MM.1S (cell line): ENCODE measurements around the gene E2F2.

ENCODE experiments used
- EZH2 ChIP-seq: fragments of 300-600 bp; sonication (generic); optimal IDR thresholded peaks from 2 replicates; pipeline ENCODE3; 2017; ENCODE audit warnings: low read depth, mild to moderate bottlenecking, antibody characterized with exemption, low read length, mixed read lengths
- TF ChIP-seq, protein P1 (sequence below): fragments of 300-600 bp; sonication (generic); IDR thresholded peaks from 2 replicates; pipeline ENCODE4 v1.5.1; 2016; ENCODE audit warnings: antibody characterized with exemption, low read length, mixed read lengths

DNA sequence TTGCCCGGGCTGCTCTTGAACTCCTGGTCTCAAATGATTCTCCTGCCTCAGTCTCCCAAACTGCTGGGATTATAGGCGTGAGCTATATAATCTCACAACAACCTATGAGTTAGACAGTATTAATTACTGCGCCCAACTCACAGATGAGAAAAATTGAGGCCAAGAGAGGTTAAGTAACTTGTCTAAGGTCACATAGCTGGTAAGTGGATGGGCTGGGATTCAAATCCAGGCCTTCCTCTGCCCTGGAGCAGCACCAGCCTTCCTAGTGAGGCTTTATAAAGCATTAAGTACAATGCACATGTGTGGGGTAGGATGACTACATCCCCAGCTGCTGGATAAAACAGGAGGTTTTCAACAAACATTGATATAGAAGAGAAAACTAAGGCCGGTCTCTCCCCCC lies 15.1 kb downstream of the E2F2 start:
- TF ChIP-seq, protein P1, sequence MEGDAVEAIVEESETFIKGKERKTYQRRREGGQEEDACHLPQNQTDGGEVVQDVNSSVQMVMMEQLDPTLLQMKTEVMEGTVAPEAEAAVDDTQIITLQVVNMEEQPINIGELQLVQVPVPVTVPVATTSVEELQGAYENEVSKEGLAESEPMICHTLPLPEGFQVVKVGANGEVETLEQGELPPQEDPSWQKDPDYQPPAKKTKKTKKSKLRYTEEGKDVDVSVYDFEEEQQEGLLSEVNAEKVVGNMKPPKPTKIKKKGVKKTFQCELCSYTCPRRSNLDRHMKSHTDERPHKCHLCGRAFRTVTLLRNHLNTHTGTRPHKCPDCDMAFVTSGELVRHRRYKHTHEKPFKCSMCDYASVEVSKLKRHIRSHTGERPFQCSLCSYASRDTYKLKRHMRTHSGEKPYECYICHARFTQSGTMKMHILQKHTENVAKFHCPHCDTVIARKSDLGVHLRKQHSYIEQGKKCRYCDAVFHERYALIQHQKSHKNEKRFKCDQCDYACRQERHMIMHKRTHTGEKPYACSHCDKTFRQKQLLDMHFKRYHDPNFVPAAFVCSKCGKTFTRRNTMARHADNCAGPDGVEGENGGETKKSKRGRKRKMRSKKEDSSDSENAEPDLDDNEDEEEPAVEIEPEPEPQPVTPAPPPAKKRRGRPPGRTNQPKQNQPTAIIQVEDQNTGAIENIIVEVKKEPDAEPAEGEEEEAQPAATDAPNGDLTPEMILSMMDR = no peak
- no peak for TF ChIP-seq EZH2
